Suprapubic skin (tissue), 4 donors: Measurements from ENCODE around the gene ZBTB20. TPM values are rescaled to one million over a fixed set of nuclear protein-coding genes. Genes with fewer than 3 reads are reported as not detected.

Experiments
- DNase-seq, 2 donors: peaks; one replicate each; pipeline ENCODE4 v3.0.0-alpha.2; 2019; ENCODE audit warnings: low spot score in 2 of 2
- H3K27ac ChIP-seq: fragments of 200-600 bp; sonication (generic); one replicate; pipeline ENCODE4 v1.5.1; 2019
- H3K27me3 ChIP-seq: fragments of 200-600 bp; sonication (generic); one replicate; pipeline ENCODE4 v1.5.1; 2019
- H3K36me3 ChIP-seq: fragments of 200-600 bp; sonication (generic); one replicate; pipeline ENCODE4 v1.5.1; 2019
- H3K4me1 ChIP-seq: fragments of 200-600 bp; sonication (generic); one replicate; pipeline ENCODE4 v1.5.1; 2019
- H3K4me3 ChIP-seq: fragments of 200-600 bp; sonication (generic); one replicate; pipeline ENCODE4 v1.5.1; 2019; ENCODE audit warnings: mild to moderate bottlenecking
- H3K9me3 ChIP-seq: fragments of 200-600 bp; sonication (generic); one replicate; pipeline ENCODE4 v1.5.1; 2019
- EP300 ChIP-seq: sonication (generic); formaldehyde crosslinking; IDR thresholded peaks from one replicate; pipeline ENCODE4 v1.6.1; 2017; ENCODE audit warnings: antibody characterized with exemption
- POLR2A ChIP-seq, 2 donors: fragments of 450-650 bp; IDR thresholded peaks; one replicate each; pipeline ENCODE4 v1.6.1; 2017; ENCODE audit warnings: antibody characterized with exemption in 2 of 2, mild to moderate bottlenecking in 2 of 2, moderate library complexity in 2 of 2
- POLR2AphosphoS5 ChIP-seq, 3 donors: sonication (generic); formaldehyde crosslinking; IDR thresholded peaks; one replicate each; pipeline ENCODE4 v1.6.1; 2017; ENCODE audit warnings: antibody characterized with exemption in 3 of 3
- WGBS: methylation state at CpG from one replicate; pipeline ENCODE4 v1.1.5; 2018; 5-methylcytosine and 5-hydroxymethylcytosine counted together
- total RNA-seq, 4 donors: library from RNA; depleted of rRNA; stranded (reverse); fragments of >200 nt; gene quantifications; one replicate each; pipeline ENCODE4 v1.1.0, GENCODE V29; 2016
- TF ChIP-seq, protein P1 (sequence below), 2 donors: fragments of 200-600 bp in 1 of 2; fragments of 450-650 bp in 1 of 2; sonication (generic) in 1 of 2; IDR thresholded peaks; one replicate each; pipeline ENCODE4 v1.5.1; 2016 to 2019; ENCODE audit warnings: antibody characterized with exemption in 2 of 2, mild to moderate bottlenecking in 1 of 2, moderate library complexity in 1 of 2

The ZBTB20 gene
- total RNA-seq, 4 donors from 2014 or later: 23.6 to 77.2 (median 39.4) TPM

DNA sequence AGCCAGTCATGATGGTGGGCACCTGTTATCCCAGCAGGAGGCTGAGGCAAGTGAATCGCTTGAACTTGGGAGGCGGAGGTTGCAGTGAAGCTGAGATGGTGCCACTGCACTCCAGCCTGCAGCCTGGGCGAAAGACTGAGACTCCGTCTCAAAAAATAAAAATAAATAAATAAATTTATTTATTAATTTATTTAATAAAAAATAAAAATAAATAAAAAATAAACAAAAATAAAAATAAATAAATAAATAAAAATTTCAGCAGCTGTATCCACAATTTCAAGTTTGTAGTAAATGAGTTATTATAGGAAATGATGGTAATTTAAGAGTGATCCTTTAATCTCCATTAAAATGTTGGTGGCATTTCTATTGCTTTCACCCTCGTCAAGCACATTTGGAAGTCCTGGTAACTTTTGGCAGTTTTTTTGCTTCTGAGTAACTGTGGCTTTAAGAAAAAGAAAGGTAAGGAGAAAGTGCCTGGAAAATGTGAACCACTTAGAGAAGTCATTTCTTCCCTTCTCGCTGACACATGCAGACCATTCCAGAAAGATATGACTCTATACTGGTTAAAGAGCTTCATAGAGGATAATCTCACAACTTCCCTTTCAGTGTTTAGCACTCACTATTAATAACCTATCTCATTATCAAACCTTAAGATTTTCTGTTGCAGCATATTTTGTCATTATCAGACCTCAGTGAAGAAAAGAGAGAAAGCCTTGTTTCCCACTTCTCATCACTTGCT is 556.6 kb downstream of the ZBTB20 start:
- Histone ChIP-seq H3K27ac (no peak overlapping the region), H3K4me3 (no peak overlapping the region), H3K27me3 (no peaks in the 10 kb centered on the region), H3K9me3 (no peaks in the 10 kb centered on the region), H3K36me3 (no peaks in the 10 kb centered on the region), H3K4me1 (no peaks in the 10 kb centered on the region)
- TF ChIP-seq, protein P1, sequence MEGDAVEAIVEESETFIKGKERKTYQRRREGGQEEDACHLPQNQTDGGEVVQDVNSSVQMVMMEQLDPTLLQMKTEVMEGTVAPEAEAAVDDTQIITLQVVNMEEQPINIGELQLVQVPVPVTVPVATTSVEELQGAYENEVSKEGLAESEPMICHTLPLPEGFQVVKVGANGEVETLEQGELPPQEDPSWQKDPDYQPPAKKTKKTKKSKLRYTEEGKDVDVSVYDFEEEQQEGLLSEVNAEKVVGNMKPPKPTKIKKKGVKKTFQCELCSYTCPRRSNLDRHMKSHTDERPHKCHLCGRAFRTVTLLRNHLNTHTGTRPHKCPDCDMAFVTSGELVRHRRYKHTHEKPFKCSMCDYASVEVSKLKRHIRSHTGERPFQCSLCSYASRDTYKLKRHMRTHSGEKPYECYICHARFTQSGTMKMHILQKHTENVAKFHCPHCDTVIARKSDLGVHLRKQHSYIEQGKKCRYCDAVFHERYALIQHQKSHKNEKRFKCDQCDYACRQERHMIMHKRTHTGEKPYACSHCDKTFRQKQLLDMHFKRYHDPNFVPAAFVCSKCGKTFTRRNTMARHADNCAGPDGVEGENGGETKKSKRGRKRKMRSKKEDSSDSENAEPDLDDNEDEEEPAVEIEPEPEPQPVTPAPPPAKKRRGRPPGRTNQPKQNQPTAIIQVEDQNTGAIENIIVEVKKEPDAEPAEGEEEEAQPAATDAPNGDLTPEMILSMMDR (IDR thresholded peaks at IDR 0.05): no peak
- no peak for TF ChIP-seq EP300
- no peak for TF ChIP-seq POLR2A (IDR thresholded peaks at IDR 0.05)
- TF ChIP-seq POLR2AphosphoS5 (IDR thresholded peaks at IDR 0.05): no peak
- 91% methylated on average over 6 of the region's 6 CpGs for WGBS
- DNase-seq: no peak

GRCh38 chr3:114587986-114588385 is 559.1 kb downstream of the ZBTB20 start:
- H3K36me3 ChIP-seq: no peaks in the 10 kb centered on the region
- H3K4me3 ChIP-seq: no peak overlapping the region
- no peaks in the 10 kb centered on the region for H3K4me1 ChIP-seq
- TF ChIP-seq EP300 (no peak), POLR2AphosphoS5 (IDR thresholded peaks at IDR 0.05) (no peak)
- TF ChIP-seq, protein P1 (IDR thresholded peaks at IDR 0.05): no peak
- no peak for DNase-seq
- 92% methylated on average over 5 of the region's 5 CpGs for WGBS
- H3K9me3 ChIP-seq: no peaks in the 10 kb centered on the region
- H3K27ac ChIP-seq: no peak overlapping the region
- no peaks in the 10 kb centered on the region for H3K27me3 ChIP-seq

DNA sequence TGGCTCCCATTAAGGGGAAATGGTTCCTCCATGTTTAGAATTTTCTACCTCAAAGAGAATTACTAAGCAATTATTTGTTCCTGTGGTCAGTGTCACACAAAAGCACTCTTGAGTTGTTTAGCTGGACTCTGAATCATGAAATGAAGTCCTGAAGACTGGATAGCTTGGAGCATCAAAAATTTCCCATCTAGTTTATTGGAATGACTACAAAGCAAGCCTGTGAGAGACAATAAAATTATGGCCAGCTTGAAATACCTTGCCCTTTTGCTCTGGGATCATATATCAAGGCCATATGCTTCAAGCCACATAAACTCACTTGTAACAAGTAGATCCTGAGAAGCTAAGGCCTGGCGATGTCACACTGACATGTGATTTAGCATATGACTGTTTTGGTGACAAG is 561.0 kb downstream of the ZBTB20 start:
- 96% methylated on average over 1 of the region's 1 CpG for WGBS
- H3K36me3 ChIP-seq: no peaks in the 10 kb centered on the region
- no peaks in the 10 kb centered on the region for H3K9me3 ChIP-seq
- TF ChIP-seq POLR2A (IDR thresholded peaks at IDR 0.05): no peak
- TF ChIP-seq POLR2AphosphoS5 (IDR thresholded peaks at IDR 0.05): no peak
- TF ChIP-seq, protein P1 (IDR thresholded peaks at IDR 0.05): no peak
- no peak for TF ChIP-seq EP300
- H3K27me3 ChIP-seq: no peaks in the 10 kb centered on the region
- no peaks in the 10 kb centered on the region for H3K4me1 ChIP-seq
- DNase-seq: no peak
- H3K27ac ChIP-seq: no peak overlapping the region
- no peak overlapping the region for H3K4me3 ChIP-seq

DNA sequence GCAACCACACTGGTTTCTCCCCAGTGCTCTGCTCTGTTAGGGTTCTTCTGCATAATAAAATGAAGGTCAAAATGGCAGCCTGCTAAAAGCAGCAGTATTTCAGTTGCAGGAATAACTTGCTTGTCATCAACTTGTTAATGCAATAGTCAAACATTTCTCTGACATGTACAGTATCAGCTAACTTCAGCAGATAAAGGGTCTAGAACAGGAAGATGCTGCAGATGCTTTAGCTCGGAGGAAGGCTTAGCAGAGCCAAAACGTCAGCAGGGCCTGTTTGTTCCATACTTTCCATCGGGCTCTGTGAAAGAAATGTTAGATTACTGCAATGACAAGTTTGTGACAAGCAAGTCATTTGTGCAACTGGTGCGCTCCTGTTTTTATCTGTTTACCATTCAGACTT is 561.4 kb downstream of the ZBTB20 start:
- WGBS: 58% methylated on average over 4 of the region's 4 CpGs
- no peaks in the 10 kb centered on the region for H3K4me1 ChIP-seq
- no peak for DNase-seq
- H3K4me3 ChIP-seq: no peak overlapping the region
- no peaks in the 10 kb centered on the region for H3K27me3 ChIP-seq
- H3K27ac ChIP-seq: no peak overlapping the region
- no peak for TF ChIP-seq EP300
- TF ChIP-seq, protein P1 (IDR thresholded peaks at IDR 0.05): no peak
- no peaks in the 10 kb centered on the region for H3K36me3 ChIP-seq
- no peaks in the 10 kb centered on the region for H3K9me3 ChIP-seq

- no peaks in the 10 kb centered on the region for H3K36me3 ChIP-seq
- H3K9me3 ChIP-seq: no peaks in the 10 kb centered on the region
- no peak for DNase-seq
- no peak for TF ChIP-seq EP300
- TF ChIP-seq POLR2AphosphoS5 (IDR thresholded peaks at IDR 0.05): no peak
- TF ChIP-seq, protein P1 (IDR thresholded peaks at IDR 0.05): no peak
- TF ChIP-seq POLR2A (IDR thresholded peaks at IDR 0.05): no peak
- H3K27ac ChIP-seq: no peak overlapping the region
- H3K4me3 ChIP-seq: peak overlapping the region; percentile 2
- WGBS: 65% methylated on average over 6 of the region's 6 CpGs
- no peaks in the 10 kb centered on the region for H3K4me1 ChIP-seq
- H3K27me3 ChIP-seq: no peaks in the 10 kb centered on the region
Observed at GRCh38 chr3:114584734-114585371, 562.2 kb downstream of the ZBTB20 start.
